PFSK-1 (cell line): Measurements from ENCODE around the gene OR6B3.

Experiments
- FOXP2 ChIP-seq: optimal IDR thresholded peaks from 2 replicates; pipeline ENCODE3; 2011; ENCODE audit warnings: borderline replicate concordance, control low read depth, inconsistent platforms; ENCODE audit not compliant: insufficient read depth; ENCODE audit errors: extremely low read length, extremely low read depth
- POLR2AphosphoS5 ChIP-seq: IDR thresholded peaks from 2 replicates; pipeline ENCODE4 v1.6.1; 2012; ENCODE audit warnings: low read depth, mild to moderate bottlenecking, control low read depth, low read length, moderate library complexity
- SIN3A ChIP-seq: IDR thresholded peaks from 2 replicates; pipeline ENCODE4 v1.6.1; 2012; ENCODE audit warnings: mild to moderate bottlenecking, low read length, moderate library complexity, borderline replicate concordance; ENCODE audit not compliant: insufficient read depth
- TAF1 ChIP-seq: IDR thresholded peaks from 2 replicates; pipeline ENCODE4 v1.6.1; 2012; ENCODE audit warnings: low read length, control low read depth, borderline replicate concordance; ENCODE audit not compliant: insufficient read depth
- TF ChIP-seq, protein P1 (sequence below), 2 experiments: IDR thresholded peaks; 2 replicates each; pipeline versions ENCODE4 v1.6.1 to v1.8.0; 2011 to 2012; ENCODE audit warnings: low read depth in 2 of 2, low read length in 2 of 2, control low read depth in 1 of 2, inconsistent platforms in 1 of 2, mild to moderate bottlenecking in 1 of 2, moderate library complexity in 1 of 2; ENCODE audit not compliant: insufficient read depth in 1 of 2

Gene OR6B3

DNA sequence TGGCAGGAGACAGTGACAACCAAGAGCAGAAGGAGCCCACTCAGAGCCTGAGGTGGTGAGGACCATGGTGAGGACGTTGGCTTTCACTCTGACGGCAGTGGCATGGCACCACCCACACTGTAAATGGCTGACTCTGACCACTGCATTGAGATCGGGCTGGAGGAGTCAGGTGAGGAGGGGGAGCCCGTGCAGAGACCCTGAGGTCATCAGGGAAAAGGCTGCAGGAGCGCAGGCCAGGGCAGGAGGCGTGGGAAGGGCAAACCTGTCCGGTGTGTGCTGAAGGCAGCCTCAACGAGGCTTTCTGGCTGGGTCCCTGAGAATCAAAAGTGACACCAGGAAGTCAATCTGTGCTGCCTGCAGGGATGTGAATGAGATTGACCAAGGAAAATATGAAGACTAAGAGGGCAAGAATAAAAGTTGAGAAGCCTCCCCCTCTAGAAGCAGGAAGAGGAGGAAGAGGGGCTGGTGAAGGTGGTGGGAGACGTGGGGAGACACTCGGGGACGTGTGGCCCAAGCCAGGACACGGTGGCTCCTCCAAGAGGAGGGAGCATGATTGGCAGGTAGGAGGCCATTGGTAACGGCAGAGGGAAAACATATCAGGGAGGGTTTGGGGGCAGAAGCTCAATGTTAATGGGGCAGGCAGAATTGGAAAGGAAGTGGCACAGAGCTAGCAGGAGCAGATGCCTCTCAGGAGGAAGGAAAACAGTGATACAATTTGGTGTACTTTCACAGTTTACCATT, 2.0 kb upstream of the OR6B3 start:
- TF ChIP-seq POLR2AphosphoS5 (no peak), FOXP2 (no peak), TAF1 (no peak), SIN3A (no peak)
- TF ChIP-seq, protein P1, sequence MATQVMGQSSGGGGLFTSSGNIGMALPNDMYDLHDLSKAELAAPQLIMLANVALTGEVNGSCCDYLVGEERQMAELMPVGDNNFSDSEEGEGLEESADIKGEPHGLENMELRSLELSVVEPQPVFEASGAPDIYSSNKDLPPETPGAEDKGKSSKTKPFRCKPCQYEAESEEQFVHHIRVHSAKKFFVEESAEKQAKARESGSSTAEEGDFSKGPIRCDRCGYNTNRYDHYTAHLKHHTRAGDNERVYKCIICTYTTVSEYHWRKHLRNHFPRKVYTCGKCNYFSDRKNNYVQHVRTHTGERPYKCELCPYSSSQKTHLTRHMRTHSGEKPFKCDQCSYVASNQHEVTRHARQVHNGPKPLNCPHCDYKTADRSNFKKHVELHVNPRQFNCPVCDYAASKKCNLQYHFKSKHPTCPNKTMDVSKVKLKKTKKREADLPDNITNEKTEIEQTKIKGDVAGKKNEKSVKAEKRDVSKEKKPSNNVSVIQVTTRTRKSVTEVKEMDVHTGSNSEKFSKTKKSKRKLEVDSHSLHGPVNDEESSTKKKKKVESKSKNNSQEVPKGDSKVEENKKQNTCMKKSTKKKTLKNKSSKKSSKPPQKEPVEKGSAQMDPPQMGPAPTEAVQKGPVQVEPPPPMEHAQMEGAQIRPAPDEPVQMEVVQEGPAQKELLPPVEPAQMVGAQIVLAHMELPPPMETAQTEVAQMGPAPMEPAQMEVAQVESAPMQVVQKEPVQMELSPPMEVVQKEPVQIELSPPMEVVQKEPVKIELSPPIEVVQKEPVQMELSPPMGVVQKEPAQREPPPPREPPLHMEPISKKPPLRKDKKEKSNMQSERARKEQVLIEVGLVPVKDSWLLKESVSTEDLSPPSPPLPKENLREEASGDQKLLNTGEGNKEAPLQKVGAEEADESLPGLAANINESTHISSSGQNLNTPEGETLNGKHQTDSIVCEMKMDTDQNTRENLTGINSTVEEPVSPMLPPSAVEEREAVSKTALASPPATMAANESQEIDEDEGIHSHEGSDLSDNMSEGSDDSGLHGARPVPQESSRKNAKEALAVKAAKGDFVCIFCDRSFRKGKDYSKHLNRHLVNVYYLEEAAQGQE (IDR thresholded peaks at IDR 0.05; ENCODE audit: insufficient read depth in 1 of 2, low read depth in 2 of 2, low read length in 2 of 2): no peak

DNA sequence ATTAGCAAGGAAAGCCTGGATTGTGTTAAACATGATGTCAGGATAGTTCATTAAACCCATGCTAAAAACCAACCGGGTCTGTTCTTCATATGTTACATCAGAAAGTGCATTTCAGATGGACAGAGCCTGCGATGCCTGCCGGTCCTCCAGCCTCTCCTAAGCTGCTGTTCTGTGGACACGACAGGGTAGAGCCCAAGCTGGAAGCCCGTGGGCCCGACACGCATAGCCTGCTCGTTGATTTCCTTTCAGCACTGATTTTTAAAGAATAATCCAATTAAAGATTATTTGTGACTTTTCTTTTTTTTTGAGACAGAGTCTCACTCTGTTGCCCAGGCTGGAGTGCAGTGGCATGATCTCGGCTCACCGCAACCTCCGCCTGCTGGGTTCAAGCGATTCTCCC, 797 bp downstream of the OR6B3 start:
- TF ChIP-seq, protein P1 (IDR thresholded peaks at IDR 0.05; ENCODE audit: insufficient read depth in 1 of 2, low read depth in 2 of 2, low read length in 2 of 2): no peak
- TF ChIP-seq TAF1 (no peak), FOXP2 (no peak)

DNA sequence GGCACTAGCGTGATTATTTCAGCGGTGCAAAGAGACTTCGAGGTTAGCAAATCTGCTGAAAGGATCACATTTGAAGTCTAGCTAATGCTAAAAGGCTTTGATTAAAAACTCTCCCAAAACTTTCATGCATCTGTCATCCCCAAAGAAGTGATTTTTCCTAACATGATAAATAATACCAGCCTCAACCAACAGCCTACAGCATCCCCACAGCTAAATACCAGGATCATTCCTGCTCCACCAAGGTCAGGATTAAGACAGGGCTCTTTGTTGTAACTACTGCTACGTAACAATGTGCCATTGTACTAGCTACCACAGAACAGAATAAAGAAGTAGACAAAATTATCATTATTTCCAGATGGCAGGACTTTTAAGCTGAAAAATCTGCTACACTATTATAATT, 1.6 kb downstream of the OR6B3 start:
- TF ChIP-seq SIN3A: no peak
- no peak for TF ChIP-seq TAF1
- TF ChIP-seq, protein P1 (IDR thresholded peaks at IDR 0.05; ENCODE audit: insufficient read depth in 1 of 2, low read depth in 2 of 2, low read length in 2 of 2): no peak
- TF ChIP-seq POLR2AphosphoS5: no peak
- TF ChIP-seq FOXP2: no peak

DNA sequence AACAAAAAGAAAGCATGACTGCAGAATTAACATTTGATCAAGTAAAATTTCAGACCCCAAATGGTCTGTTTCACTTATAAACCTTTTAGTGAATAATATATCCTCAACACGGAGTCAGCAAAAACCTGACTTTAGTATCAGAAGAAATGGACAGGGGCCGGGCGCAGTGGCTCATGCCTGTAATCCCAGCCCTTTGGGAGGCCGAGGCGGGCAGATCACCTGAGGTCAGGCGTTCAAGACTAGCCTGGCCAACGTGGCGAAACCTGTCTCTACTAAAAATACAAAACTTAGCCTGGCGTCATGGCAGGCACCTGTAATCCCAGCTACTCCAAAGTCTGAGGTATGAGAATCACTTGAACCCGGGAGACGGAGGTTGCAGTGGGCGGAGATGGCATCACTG, 3.0 kb downstream of the OR6B3 start:
- TF ChIP-seq, protein P1 (IDR thresholded peaks at IDR 0.05; ENCODE audit: insufficient read depth in 1 of 2, low read depth in 2 of 2, low read length in 2 of 2): no peak
- TF ChIP-seq SIN3A (no peak), POLR2AphosphoS5 (no peak), FOXP2 (no peak), TAF1 (no peak)
